GM18873 (cell line): ENCODE measurements around the gene BSG.
"Not testable (repeated sequence)": the region's sequence is repeated elsewhere in the genome, so short reads cannot be mapped to it uniquely, and the experiment has no call there.

Experiments
- ATAC-seq: cut with Tn5 transposase; IDR thresholded peaks from one replicate; pipeline ENCODE4 v1.9.1; 2021; ENCODE audit warnings: mild to moderate bottlenecking, moderate library complexity, moderate number of reproducible peaks; ENCODE audit not compliant: unreplicated experiment, low FRiP score

Gene BSG

DNA sequence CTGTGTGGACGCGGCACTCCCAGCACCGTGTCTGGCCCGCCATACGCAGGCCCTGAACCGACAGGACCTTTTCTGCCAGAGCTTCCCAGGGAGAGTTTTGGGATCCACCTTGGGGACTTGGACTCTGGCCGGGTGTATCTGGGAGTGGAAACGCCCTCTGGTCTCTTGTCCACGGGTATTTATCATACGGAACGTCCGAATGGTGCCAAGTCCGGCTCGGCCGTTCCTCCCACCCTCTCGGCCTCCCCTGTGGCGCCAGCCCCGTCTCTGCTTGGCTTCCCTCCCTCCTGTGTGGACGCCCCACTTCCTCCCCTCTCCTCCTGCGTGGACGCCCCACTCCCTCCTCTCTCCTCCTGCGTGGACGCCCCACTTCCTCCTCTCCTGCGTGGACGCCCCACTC, 29.4 kb downstream of the BSG start:
- no peak for ATAC-seq

DNA sequence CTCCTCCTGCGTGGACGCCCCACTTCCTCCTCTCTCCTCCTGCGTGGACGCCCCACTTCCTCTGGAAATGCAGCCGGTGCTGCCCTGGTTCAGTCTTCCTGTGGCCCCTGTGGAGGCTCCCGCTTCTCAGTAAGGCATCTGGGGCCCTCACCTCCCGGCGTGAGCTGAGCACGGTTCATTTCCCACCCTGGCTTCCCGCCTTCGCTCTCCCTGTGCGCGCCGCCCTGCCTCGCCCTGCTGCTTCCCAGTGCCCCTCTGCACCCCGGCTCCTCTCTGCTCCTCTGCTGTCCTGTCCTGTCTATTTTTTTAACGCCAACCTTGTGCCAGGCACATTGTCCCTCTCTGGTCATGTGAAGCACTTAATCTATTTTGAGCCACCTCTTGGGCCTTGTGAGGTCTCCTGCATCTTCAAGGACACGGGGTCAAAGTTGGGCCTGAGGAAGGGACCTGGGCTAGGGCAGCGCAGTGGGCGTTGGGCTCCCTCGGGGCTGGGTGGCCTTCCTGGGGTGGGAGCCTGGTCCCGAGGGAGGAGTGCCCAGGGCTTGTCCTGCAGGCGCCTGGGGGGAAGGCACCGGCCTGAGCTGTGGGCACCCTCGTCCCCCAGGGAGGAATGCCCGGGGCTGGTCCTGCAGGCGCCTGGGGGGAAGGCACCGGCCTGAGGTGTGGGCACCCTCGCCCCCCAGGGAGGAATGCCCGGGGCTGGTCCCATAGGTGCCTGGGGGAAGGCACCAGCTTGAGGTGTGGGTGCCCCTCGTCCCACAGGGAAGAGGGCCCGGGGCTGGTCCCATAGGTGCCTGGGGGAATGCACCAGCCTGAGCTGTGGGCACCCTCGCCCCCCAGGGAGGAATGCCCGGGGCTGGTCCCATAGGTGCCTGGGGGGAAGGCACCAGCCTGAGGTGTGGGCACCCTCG, 30.2 kb downstream of the BSG start:
- no peak for ATAC-seq

DNA sequence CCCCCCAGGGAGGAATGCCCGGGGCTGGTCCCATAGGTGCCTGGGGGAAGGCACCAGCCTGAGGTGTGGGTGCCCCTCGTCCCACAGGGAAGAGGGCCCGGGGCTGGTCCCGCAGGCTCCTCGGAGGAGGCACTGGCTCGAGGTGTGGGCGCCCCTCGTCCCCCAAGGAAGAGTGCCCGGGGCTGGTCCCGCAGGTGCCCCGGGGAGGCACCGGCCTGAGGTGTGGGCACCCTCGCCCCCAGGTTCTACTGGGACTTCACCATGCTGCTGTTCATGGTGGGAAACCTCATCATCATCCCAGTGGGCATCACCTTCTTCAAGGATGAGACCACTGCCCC, 30.9 kb downstream of the BSG start:
- not testable (repeated sequence) for ATAC-seq

DNA sequence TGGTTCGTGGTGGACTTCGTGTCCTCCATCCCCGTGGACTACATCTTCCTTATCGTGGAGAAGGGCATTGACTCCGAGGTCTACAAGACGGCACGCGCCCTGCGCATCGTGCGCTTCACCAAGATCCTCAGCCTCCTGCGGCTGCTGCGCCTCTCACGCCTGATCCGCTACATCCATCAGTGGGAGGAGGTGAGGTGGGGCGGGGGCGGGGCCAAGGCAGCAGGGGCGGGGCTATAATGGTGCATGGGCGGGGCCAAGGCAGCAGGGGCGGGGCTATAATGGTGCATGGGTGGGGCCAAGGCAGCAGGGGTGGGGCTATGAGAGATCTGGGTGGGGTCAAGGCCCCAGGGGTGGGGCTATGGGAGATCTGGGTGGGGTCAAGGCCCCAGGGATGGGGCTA, 31.4 kb downstream of the BSG start:
- ATAC-seq: not testable (repeated sequence)

DNA sequence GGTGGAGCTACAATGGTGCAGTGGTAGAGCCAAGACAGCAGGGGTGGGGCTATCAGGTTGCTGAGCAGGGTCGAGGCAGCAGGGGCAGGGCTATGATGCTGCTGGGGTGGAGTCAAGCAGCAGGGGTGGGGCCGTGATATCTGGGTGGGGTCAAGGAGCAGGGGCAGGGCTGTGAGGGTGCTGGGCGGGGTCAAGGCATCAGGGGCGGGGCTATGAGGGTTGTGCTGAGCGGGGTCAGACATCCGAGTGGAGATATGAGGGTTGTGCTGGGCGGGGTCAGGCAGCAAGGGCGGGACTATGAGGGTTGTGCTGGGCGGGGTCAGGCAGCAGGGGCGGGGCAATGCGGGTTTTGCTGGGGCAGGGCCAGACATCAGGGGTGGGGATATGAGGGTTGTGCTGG, 32.0 kb downstream of the BSG start:
- no peak for ATAC-seq

DNA sequence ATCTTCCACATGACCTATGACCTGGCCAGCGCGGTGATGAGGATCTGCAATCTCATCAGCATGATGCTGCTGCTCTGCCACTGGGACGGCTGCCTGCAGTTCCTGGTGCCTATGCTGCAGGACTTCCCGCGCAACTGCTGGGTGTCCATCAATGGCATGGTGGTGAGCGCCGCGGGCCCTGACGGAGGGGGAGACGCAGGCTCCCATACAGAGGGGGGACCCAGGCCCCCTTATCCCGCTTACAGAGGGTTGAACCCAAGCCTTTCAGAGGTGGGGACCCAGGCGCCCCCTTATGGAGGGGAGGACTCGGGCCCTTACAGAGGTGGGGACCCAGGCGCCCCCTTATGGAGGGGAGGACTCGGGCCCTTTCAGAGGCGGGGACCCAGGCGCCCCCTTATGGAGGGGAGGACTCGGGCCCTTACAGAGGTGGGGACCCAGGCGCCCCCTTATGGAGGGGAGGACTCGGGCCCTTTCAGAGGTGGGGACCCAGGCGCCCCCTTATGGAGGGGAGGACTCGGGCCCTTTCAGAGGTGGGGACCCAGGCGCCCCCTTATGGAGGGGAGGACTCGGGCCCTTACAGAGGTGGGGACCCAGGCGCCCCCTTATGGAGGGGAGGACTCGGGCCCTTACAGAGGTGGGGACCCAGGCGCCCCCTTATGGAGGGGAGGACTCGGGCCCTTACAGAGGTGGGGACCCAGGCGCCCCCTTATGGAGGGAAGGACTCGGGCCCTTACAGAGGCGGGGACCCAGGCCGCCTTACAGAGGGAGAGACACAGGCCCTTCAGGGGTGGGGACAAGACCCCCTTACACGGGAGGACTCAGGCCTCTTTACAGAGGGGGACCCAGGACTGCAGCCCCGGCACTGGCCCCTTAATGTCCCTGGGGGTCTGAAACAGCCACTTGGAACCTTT, 32.9 kb downstream of the BSG start:
- ATAC-seq: not testable (repeated sequence)

DNA sequence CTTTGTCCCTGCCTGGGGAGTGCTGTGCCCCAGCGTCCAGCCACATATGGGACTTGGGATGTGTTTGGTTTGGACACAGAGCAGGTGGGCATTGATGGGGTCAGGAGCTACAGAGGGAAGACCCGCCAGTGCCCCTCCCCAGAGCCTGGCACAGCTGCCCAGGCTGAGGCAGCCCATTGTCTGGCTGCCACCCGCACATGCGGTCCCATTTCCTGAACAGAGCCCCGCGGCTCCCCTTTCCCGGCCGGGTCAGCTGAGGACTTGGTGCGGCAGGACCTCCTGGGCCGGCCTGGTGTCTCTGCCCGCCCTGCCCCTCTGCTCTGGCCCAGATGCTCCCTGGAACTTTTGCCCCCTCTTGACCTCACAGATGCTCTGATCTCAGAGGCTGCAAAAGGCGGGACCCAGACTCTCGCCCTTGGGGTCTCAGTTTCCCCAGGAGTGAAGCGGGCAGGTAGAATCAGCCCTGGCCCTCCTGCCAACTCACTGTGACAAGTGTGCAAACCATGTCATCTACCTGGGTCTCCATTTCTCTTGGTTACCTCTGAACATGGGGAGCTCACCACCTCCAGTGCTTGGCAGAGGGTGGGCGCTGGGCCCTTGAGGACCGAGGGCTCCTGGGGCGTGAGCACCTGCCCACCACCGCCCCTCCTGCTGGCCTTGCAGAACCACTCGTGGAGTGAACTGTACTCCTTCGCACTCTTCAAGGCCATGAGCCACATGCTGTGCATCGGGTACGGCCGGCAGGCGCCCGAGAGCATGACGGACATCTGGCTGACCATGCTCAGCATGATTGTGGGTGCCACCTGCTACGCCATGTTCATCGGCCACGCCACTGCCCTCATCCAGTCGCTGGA, 35.1 kb downstream of the BSG start:
- no peak for ATAC-seq

DNA sequence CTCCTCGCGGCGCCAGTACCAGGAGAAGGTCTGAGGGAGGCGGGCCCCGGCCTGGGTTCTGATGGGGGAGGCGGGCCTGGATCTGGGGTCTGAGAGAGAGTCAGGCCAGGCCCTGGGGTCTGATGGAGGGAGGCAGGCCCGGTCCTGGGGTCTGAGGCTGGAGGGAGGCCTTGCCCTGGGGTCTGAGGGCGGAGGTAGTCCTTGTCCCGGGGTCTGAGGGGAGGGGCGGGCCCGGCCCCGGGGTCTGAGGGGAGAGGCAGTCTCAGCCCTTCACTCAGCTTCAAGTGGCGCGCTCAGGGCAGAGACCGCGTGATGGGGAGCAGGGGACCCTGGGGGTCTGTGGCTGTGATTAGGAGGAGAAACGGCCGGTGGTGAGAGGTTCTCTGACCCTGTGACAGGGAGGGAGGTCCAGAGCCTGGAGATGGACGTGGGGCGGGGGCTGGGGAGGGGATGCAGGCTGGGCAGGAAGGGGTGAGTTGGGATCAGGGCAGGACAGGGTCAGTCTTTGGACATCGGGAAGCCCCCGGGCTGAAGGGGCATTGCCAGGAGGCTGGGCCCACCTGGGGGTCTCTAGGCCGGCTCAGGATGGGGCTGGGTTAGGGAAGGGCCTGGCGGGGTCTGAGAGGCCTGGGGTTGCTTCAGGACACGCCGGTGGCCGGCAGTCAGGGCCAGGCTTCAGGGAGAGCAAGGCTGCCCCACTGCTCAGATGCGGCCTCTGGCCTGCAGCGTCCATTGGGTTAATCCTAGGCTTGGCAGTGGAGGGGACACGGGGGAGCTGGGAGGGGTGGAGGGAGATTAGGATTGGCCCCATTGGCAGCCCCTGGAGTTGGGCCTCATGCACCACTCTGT, 36.0 kb downstream of the BSG start:
- no peak for ATAC-seq

DNA sequence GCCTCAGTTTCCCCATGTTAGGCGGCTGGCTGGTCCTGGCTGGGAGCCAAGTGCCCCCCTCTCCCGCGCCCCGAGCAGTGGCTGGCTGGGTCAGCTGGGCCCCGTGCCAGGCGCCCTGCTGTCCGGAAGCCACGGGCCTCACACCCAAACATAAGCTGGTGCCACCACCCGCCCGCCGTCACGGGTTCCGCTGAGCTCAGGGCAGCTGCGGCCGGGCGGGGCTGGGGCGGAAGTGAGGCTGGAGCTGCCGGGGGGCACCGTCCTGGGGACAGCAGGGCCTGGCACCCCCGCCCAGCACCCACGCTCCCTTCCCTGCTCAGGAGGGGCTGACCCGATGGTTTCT, 36.6 kb downstream of the BSG start:
- no peak for ATAC-seq

DNA sequence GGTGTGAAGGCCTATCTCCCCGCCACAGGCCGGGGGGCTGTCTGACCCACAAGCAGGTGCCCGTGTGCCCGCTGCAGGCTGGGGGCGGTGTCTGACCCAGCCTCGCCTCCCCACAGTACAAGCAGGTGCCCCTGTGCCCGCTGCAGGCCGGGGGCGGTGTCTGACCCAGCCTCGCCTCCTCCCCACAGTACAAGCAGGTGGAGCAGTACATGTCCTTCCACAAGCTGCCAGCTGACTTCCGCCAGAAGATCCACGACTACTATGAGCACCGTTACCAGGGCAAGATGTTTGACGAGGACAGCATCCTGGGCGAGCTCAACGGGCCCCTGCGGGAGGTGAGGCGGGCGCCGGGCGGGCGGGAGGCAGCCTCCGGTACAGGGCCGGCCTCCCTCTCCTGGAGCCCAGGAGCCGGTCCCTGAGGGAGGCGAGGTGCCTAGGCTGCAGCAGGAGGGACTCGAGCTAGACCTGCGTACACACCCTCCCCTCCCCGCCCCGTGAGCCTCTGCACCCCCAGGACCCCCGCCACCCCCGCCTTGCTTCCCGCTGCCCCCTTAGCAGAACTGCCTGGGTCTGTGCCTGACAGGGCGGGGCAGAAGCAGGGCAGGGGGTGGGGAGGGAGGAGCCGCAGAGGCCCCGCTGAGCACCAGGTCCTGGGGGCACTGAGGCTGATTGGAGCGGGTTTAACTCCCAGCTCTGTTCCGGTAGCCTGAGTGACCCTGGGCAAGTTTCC, 37.8 kb downstream of the BSG start:
- ATAC-seq: no peak

DNA sequence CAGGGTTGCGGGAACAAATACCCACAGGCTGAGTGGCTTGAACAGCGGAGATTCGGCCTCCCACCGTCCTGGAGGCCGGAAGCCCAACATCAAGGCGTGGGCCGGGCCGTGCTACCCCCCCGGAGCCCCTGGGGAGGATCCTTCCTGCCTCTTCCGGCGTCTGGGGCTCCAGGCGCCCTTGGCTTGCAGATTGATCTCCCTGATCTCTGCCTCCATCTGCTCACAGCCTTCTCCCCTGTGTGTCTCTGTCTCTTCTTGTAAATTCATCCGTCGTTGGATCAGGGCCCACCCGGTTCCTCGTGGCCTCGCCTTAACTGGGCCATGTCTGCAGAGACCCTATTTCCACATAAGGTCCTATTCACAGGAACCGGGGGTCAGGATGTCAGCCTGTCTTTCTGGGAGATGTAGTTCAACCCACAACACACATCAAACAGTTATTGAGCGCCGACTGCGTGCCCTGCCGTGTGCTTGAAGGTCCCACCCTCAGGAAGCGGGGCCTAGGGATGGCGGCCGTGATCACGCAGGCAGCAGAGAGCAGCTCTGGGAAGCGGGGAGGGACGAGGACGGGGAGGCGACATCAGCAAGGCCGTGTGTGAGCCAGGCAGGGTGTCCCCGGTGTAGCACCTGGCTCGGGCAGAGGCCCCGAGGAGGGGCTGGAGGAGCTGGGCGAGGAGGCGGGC, 38.5 kb downstream of the BSG start:
- no peak for ATAC-seq

DNA sequence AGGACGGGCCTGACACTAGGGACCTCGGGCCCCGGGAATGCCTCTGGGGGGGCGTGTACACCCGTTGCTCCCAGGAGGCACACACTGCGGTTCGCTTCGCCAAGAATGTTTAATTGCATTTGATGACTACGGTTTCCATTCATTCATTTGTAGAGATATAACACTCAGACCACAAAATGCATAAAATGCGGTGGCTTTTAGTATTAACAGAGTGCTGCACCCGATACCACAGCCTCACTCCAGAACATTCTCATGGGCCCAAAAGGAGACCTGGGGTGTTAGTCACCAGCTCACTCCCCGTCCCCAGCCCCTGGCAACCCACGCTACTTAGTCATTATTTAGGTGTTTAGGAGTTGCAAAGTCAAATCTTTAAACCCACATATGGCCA, 39.1 kb downstream of the BSG start:
- ATAC-seq: no peak

DNA sequence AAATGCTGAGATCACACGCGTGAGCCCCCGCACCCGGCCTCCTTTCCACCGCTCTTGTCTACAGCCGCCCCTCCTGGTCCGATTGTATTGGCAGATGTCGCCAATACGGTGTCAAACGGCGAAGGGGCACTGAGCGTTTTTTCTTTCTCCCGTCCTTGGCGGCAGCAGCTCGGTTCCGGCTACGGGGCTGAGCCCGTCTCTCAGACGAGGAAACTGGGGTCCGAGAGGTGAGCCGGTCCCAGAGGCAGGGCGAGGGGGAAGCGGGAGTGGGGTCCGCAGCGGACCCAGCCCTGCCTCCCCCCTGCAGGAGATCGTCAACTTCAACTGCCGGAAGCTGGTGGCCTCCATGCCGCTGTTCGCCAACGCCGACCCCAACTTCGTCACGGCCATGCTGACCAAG, 40.5 kb downstream of the BSG start:
- ATAC-seq: no peak

DNA sequence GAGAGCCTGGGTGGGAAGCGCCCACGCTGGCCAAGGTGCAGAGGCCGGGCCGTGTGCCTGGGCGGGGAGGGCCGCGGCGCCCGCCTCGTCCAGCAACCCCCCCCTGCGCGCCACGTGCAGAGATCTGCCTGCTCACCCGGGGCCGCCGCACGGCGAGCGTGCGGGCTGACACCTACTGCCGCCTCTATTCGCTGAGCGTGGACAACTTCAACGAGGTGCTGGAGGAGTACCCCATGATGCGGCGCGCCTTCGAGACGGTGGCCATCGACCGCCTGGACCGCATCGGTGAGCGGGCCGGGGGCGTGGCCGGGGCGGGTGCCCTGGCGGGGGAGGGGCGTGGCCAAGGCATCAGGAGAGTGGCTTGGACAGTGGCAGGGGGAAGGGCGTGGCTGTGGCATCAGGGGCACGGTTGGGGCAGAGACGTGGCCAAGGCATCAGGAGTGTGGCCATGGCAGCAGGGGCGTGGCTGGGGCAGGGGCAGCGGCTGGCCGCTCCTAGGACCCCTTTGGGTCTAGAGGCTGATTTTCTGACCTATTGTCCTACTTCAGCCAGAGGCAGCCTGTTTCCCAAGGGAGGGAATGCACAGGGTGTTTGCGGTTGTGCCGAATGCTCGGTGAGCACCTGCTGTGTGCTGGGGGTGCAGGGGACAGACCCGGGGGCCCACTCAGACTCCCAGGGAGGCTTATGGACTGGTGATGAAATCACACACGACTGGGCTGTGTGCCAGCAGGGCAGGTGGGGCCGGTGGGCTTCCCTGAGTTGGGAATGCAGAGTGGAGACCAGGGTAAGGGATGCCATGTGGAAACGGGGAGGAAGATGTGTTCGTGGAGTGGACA, 41.6 kb downstream of the BSG start:
- no peak for ATAC-seq

DNA sequence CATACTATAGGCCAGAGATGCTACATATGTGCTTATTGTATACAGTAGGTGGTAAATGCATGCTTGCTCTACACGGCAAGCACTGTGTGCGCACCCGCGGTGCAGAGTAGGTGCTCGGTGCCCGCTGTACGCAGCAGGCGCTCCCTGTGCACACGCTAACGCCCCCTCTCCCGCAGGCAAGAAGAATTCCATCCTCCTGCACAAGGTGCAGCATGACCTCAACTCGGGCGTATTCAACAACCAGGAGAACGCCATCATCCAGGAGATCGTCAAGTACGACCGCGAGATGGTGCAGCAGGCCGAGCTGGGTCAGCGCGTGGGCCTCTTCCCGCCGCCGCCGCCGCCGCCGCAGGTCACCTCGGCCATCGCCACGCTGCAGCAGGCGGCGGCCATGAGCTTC, 43.2 kb downstream of the BSG start:
- no peak for ATAC-seq

DNA sequence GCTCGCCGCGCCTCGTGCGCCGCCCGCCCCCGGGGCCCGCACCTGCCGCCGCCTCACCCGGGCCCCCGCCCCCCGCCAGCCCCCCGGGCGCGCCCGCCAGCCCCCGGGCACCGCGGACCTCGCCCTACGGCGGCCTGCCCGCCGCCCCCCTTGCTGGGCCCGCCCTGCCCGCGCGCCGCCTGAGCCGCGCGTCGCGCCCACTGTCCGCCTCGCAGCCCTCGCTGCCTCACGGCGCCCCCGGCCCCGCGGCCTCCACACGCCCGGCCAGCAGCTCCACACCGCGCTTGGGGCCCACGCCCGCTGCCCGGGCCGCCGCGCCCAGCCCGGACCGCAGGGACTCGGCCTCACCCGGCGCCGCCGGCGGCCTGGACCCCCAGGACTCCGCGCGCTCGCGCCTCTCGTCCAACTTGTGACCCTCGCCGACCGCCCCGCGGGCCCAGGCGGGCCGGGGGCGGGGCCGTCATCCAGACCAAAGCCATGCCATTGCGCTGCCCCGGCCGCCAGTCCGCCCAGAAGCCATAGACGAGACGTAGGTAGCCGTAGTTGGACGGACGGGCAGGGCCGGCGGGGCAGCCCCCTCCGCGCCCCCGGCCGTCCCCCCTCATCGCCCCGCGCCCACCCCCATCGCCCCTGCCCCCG, 43.8 kb downstream of the BSG start:
- ATAC-seq: no peak

DNA sequence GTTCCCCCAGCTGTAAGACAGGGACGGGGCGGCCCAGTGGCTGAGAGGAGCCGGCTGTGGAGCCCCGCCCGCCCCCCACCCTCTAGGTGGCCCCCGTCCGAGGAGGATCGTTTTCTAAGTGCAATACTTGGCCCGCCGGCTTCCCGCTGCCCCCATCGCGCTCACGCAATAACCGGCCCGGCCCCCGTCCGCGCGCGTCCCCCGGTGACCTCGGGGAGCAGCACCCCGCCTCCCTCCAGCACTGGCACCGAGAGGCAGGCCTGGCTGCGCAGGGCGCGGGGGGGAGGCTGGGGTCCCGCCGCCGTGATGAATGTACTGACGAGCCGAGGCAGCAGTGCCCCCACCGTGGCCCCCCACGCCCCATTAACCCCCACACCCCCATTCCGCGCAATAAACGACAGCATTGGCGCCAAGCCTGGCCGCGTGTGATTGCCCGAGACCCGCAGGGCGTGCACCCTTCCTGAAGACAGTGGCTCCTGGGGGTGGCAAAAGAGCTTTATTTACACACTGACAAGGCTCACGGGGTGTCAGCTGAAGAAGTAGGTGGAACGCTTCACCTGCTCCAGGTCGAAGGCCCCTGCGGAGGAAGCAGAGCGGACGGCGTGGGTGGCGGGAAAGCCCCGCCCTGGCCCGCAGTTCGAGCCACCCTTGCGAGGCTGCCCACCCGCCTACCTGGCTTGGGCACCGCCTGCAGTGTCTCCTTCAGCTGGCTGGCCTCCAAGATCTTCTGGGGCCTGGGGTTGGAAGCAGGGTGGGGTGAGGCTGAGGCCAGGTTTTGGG, 44.5 kb downstream of the BSG start:
- no peak for ATAC-seq
